Measurements from ENCODE around the gene TPCN2. TPM values are rescaled to one million over a fixed set of nuclear protein-coding genes. Genes with fewer than 3 reads are reported as not detected.

The TPCN2 gene
- total RNA-seq, 1 donor from 2014 or later: 6.2 TPM

GRCh38 chr11:69037074-69037473, 11.7 kb upstream of the TPCN2 start:
- DNase-seq (ENCODE audit: low read depth in 2 of 2): no peak

DNA sequence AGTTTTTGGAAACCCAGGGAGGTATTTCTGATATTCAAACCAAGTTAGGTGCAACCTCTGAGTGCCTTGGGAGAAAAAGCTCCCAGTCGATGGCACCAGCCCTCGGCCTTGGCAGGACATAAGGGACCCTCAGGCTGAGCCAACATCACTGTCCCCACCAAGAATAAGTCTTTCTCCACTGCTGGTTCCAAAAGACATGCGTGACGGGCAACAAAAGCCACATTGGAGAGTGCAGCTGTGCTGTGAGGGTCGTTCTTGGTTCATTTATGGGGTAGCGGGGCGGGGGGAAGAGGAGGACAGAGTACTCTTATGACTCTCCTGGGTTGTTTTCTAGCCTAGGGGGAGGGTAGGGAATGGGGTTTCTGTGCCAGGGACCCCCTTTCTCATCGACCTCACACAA, 11.2 kb upstream of the TPCN2 start:
- no peak for DNase-seq (ENCODE audit: low read depth in 2 of 2)

GRCh38 chr11:69039501-69039900, 9.2 kb upstream of the TPCN2 start:
- DNase-seq (ENCODE audit: low read depth in 2 of 2): no peak

DNA sequence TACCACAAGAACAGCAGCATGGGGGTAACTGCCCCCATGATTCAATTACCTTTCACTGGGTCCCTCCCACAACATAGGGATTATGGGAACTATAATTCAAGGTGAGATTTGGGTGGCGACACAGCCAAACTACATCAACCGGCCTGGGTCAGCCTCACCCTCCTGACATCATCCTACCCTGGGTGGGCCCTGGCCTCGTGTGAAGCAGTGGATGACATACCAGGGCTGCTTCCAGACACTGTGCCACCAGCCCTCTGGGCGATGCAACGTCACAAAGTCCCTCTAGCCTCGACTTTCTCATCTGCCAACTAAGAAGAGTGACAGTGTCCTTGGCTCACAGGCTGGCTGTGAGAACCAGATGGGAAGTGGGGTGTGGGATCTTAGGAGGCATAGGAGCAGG, 8.7 kb upstream of the TPCN2 start:
- DNase-seq (ENCODE audit: low read depth in 2 of 2): no peak

GRCh38 chr11:69040581-69041260, 8.0 kb upstream of the TPCN2 start:
- DNase-seq (ENCODE audit: low read depth in 2 of 2): no peak

GRCh38 chr11:69041516-69041915, 7.2 kb upstream of the TPCN2 start:
- DNase-seq (ENCODE audit: low read depth in 2 of 2): no peak

DNA sequence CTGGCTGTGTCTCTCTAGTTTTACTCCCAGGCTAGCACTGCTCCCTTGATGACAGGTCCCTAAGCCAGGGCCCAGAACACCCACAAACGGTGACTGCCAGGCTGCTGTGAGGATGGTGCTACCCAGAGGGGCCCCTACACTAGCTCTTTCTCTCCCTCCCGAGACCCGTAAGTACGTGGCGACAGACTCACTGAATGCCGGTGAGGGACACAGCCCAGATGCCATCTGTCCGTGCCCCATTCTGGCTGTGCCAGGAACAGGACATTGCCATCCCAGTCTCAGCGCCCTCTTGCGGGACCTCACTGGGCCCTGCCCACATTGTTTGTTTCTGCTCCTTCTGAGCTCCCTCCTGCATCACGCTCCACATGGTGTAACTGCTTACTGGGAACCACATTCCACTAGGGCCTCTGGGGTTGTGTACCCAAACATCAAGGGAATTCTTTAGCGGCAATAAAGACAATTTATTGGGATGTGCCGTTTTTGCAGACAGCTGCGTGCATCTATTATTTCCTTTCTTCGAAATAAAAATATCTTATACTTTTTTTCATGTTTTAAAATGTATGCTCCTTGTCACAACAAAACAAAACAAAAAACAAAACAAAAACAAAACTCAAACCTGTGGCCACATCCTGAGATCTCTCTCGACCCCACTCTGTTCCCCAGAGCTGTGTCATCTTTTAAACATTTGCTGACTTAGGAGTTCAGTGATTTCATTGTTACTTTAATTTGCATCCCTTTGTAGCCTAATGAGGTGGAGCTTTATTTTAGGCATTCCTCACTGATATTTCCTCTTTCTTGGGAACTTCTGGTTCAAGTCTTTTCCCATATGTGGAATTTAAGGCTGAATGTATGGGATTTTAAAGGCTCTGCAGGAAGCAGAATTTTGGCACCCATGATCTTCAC, 4.4 kb upstream of the TPCN2 start:
- DNase-seq (ENCODE audit: low read depth in 2 of 2): peak; percentile 51 to 67

GRCh38 chr11:69048031-69048693, 570 bp upstream of the TPCN2 start:
- no peak for DNase-seq (ENCODE audit: low read depth in 2 of 2)

DNA sequence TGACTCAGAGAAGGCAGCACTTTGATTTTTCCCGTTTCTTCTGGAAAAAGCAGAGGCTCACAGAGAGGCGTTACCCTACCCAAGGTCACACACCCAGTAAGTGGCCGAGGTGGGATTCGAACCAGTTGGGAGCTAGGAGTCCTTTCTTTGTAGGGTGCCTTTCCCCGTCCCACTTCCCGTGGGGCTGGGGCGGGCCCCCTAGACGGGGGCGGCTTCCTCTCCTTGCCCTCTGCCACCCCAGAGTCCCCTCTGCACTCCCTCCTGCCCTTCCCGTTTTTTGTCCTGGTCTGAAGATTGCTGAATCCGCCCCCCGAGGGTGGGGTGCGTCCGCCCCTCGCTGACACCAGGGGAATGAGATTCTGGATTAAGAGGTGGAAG, 747 bp downstream of the TPCN2 start:
- DNase-seq (ENCODE audit: low read depth in 2 of 2): no peak

- no peak for DNase-seq (ENCODE audit: low read depth in 2 of 2)
Observed at GRCh38 chr11:69050592-69051380, 2.1 kb downstream of the TPCN2 start.

GRCh38 chr11:69051381-69052342, 2.9 kb downstream of the TPCN2 start:
- no peak for DNase-seq (ENCODE audit: low read depth in 2 of 2)

DNA sequence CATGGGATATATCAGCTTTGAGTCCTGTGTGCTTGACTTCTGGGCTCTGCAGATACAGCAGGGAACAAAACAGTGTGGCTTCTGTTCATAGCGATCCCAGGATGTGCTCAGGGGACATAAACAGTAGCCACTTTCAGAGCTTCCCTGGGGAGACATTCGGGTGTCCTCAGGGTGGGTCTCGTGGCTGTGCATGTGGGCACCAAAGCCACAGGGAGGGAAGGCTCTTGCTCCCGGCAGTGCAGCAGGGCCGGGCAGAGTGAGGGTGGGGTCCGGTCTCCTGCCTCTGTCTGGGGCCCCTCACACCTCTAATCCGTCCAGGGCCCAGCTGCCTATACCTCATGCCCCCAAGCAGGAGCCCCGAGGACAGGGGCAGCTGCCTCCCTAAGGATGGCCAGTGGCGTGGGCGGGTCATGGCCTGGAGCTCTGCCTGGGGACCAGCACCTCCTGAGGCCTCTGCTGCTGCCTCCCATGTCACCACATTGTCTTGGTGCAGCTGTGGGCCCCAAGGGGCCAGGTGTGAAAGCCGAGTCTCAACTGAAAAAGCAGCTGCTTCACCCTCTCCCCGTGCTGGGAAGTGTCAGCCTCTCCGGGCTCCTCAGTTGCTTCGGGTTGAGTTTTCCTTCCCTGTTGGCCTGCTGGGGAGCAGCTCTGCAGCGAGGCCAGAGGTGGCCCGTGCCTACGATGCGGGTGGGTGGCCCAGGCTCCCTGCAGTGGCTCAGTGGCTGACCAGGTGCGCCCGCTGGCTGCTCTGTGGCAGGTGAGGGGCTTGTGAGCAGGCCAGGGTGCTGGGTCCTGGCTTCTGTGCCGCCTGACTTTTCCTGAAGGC, 3.8 kb downstream of the TPCN2 start:
- DNase-seq (ENCODE audit: low read depth in 2 of 2): no peak

- DNase-seq (ENCODE audit: low read depth in 2 of 2): no peak
Observed at GRCh38 chr11:69053169-69053477, 4.4 kb downstream of the TPCN2 start.

DNA sequence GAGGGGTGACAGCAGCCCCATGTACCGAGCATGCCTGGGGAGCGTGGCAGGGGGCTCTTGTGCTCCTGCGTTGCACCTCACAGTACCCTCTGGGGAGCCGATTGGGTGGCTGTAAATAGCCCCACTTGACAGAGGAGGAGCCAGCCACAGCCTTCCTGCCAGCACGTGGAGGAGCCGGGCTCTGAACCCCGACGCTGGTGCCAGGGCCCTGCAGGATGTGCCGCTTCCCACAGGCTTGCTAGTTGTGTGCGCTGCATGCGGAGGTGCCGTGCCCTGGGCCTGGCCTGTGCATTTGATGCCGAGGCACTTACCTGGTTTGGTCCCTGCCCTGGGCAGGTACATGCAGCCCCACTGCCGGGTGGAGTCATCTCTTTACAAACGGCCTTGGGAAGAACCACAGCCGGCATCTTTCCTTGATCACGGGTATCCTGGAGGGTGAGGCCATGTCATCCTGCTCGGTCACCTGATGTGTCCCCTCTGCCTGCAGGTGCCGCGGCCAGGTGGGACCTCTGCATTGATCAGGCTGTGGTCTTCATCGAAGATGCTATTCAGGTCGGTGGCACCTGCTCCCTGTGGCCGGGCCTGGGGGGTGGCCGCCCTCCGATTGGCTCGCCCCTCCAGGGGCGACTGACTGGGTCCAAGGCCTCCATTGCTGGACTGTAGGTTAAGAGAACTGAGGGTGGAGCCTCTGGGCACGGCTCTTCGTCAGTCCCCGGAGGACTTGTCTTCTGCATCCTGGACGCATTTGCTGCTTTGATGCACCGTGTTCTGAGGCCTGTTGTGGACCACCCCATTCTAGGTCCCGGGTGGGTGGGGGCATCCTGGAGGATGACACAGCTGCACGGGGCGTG, 5.0 kb downstream of the TPCN2 start:
- no peak for DNase-seq (ENCODE audit: low read depth in 2 of 2)

DNA sequence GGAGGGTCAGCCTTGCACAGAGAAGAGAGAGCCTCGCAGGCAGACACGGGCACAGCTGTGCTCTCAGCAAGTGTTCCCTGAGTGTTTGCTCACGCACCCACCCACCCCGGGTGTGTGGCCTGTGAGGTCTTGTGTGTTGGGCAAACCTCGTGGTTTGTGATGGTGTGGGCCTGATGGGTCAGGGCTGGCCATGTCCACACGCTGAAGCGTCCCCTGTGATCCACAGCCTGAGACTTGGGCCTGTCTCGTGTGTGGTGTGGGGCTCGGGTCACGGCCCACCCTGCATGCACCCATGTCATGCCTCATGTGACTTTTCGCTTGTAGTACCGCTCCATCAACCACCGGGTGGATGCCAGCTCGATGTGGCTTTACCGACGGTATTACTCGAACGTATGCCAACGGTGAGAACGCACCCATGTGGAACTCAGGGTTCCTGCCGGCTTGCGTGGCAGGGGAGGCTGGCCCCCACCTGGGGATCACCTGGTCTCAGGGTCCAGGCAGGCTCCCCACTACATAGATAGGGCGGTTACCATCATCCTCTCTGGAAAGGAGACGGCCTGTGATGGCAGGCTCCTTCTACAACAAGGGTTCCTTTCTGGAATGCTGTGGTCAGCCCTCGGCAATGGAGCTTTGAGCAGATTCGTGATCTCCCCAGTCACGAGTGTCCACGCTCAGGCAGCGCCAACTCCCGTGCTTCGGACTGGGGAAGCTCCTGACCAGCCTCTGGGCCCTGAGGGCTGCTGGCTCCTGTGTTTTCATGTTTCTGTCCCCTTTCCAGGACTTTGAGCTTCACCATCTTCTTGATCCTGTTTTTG, 5.9 kb downstream of the TPCN2 start:
- DNase-seq (ENCODE audit: low read depth in 2 of 2): no peak

DNA sequence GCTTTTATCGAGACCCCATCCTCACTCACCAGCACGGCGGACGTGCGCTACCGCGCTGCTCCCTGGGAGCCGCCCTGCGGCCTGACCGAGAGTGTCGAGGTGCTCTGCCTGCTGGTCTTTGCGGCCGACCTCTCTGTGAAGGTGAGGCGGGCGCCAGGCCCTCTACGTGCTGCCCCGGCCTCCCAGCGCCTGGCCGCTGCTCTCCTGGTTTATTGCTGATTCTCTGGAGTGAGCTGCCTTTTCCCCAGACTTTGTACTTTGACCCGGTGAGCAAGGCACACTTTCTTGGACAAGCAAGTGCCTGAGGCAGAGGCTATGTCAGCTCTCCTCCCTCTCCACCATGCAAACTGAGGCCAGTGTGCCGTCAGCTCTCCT, 6.5 kb downstream of the TPCN2 start:
- no peak for DNase-seq (ENCODE audit: low read depth in 2 of 2)

DNA sequence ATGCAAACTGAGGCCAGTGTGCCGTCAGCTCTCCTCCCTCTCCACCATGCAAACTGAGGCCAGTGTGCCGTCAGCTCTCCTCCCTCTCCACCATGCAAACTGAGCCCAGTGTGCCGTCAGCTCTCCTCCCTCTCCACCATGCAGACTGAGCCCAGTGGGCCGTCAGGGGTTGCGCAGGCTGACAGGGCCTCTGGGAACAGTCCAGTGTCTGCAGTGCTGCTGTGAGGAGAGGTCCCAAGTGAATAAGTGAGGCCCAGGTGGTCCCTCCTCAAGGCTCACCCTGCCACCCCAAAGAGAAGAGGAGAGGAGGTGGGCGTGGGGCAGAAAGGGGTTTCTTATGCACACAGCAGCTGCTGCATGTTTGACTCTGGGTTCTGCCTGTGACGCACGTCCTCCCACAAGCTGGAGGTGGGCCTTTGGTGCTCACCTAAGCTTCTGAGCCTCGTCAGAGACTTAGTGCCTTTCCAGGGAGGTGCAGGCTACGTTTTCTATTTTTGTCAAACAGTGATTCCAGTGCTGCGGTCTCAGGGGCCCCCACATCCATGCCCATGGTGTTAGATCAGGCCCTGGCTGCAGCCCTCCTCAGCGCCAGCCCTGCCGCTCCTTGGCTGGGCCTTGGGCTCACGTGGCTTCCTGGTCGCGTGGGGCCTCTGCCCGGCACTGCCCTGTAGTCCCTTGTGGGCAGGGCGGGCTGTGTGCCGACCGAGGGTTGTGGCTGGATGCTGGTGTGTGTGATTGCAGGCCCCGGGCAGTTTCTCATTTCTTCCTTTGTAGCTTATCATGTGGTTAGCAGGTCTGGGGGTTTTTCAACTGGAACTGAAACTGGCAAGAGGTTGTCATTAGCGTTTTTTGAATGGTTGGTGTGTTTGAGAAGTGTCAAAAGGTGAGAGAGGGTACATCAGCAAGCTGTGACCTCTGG, 7.1 kb downstream of the TPCN2 start:
- no peak for DNase-seq (ENCODE audit: low read depth in 2 of 2)

All from lung microvascular endothelial cell (primary cell).